ENCODE data around the gene OR2K2. TPM values are rescaled to one million over a fixed set of nuclear protein-coding genes. Genes with fewer than 3 reads are reported as not detected.

The OR2K2 gene
- not detected for total RNA-seq
- polyA plus RNA-seq (2013, experiment 1 of 2): not detected
- not detected for polyA plus RNA-seq (2013, experiment 2 of 2)
- long read RNA-seq, experiment 1: 0 reads
- long read RNA-seq, experiment 2: 0 reads
- long read RNA-seq, experiment 3: 0 reads
- long read RNA-seq, experiment 4: 0 reads

GRCh38 chr9:111330124-111330523, at the start of gene OR2K2:
TSS of gene OR2K2 (minus strand) at chr9:111330224. CDS start at chr9:111328433, 1,791 bp downstream.
- 92% methylated on average over 2 of the region's 4 CpGs; no CpG with 5 or more reads in 1 of the 2 experiments for WGBS, 2 experiments (ENCODE audit: insufficient coverage in 1 of 2, insufficient read length in 1 of 2)
- no peaks in the 10 kb centered on the region for H3K9me3 Mint-ChIP-seq
- H3K4me3 ChIP-seq (ENCODE audit: low read length): no peak within 1 kb of the TSS

GRCh38 chr9:111375817-111376564, 46.0 kb upstream of the OR2K2 start:
- Mint-ChIP-seq H3K27ac (no peak overlapping the region), H3K4me1 (no peaks in the 10 kb centered on the region), H3K9me3 (no peaks in the 10 kb centered on the region), H3K36me3 (ENCODE audit: low read depth) (peaks cover 57% of the 10 kb centered on the region), H3K27me3 (ENCODE audit: insufficient read depth) (no peaks in the 10 kb centered on the region), H3K4me3 (no peak overlapping the region)
- no peak overlapping the region for H3K4me3 ChIP-seq (ENCODE audit: low read length)
- WGBS, 2 experiments (ENCODE audit: insufficient coverage in 1 of 2, insufficient read length in 1 of 2): 95 to 97% methylated on average over 3 of the region's 3 CpGs
- no peaks in the 10 kb centered on the region for H3K4me1 ChIP-seq (ENCODE audit: control insufficient read depth, insufficient read depth, low read length)
- TF ChIP-seq CTCF (conservative IDR thresholded peaks at IDR 0.05): no peak
- H3K36me3 ChIP-seq (ENCODE audit: control insufficient read depth, insufficient read depth, low read length): peaks cover 90% of the 10 kb centered on the region
- H3K27ac ChIP-seq (ENCODE audit: low read depth, low read length): no peak overlapping the region
- no peaks in the 10 kb centered on the region for H3K9me3 ChIP-seq (ENCODE audit: control insufficient read depth, low read length)
- H3K27me3 ChIP-seq (ENCODE audit: control insufficient read depth, insufficient read depth, low read length, poor library complexity, severe bottlenecking): no peaks in the 10 kb centered on the region
- no peak for DNase-seq
- H3K9ac ChIP-seq (ENCODE audit: extremely low read depth, low read length, poor library complexity, severe bottlenecking): no peak overlapping the region

More at GRCh38 chr9:111330124-111330523, at the start of gene OR2K2:
- Mint-ChIP-seq H3K27ac (no peak within 1 kb of the TSS), H3K4me1 (no peaks in the 10 kb centered on the region), H3K27me3 (ENCODE audit: insufficient read depth) (no peaks in the 10 kb centered on the region), H3K36me3 (ENCODE audit: low read depth) (no peaks in the 10 kb centered on the region), H3K4me3 (no peak within 1 kb of the TSS)
- Histone ChIP-seq H3K27ac (ENCODE audit: low read depth, low read length) (no peak within 1 kb of the TSS), H3K9ac (ENCODE audit: extremely low read depth, low read length, poor library complexity, severe bottlenecking) (no peak within 1 kb of the TSS), H3K9me3 (ENCODE audit: control insufficient read depth, low read length) (no peaks in the 10 kb centered on the region), H3K27me3 (ENCODE audit: control insufficient read depth, insufficient read depth, low read length, poor library complexity, severe bottlenecking) (peaks cover 7% of the 10 kb centered on the region), H3K36me3 (ENCODE audit: control insufficient read depth, insufficient read depth, low read length) (no peaks in the 10 kb centered on the region), H3K4me1 (ENCODE audit: control insufficient read depth, insufficient read depth, low read length) (no peaks in the 10 kb centered on the region)
- TF ChIP-seq CTCF (conservative IDR thresholded peaks at IDR 0.05): no peak
- no peak for DNase-seq

GRCh38 chr9:111375062-111375461, 45.0 kb upstream of the OR2K2 start:
- TF ChIP-seq CTCF (conservative IDR thresholded peaks at IDR 0.05): peak; percentile 32

More at GRCh38 chr9:111375062-111375461, 45.0 kb upstream of the OR2K2 start:
- Histone ChIP-seq H3K36me3 (ENCODE audit: control insufficient read depth, insufficient read depth, low read length) (peaks cover 88% of the 10 kb centered on the region), H3K4me1 (ENCODE audit: control insufficient read depth, insufficient read depth, low read length) (no peaks in the 10 kb centered on the region), H3K27me3 (ENCODE audit: control insufficient read depth, insufficient read depth, low read length, poor library complexity, severe bottlenecking) (no peaks in the 10 kb centered on the region), H3K9me3 (ENCODE audit: control insufficient read depth, low read length) (no peaks in the 10 kb centered on the region), H3K9ac (ENCODE audit: extremely low read depth, low read length, poor library complexity, severe bottlenecking) (no peak overlapping the region), H3K27ac (ENCODE audit: low read depth, low read length) (no peak overlapping the region), H3K4me3 (ENCODE audit: low read length) (no peak overlapping the region)
- DNase-seq: no peak
- Mint-ChIP-seq H3K27me3 (ENCODE audit: insufficient read depth) (no peaks in the 10 kb centered on the region), H3K4me1 (no peaks in the 10 kb centered on the region), H3K36me3 (ENCODE audit: low read depth) (peaks cover 57% of the 10 kb centered on the region), H3K9me3 (no peaks in the 10 kb centered on the region), H3K4me3 (no peak overlapping the region), H3K27ac (no peak overlapping the region)
- WGBS, 2 experiments (ENCODE audit: insufficient coverage in 1 of 2, insufficient read length in 1 of 2): 86 to 100% methylated on average over 2 of the region's 2 CpGs

Data from endodermal cell (in vitro differentiated cells).